Right lobe of liver (tissue), 4 donors: ENCODE data around the gene PACS2.

Experiments
- POLR2A ChIP-seq: fragments of 450-650 bp; IDR thresholded peaks from one replicate; pipeline ENCODE4 v1.6.1; 2017; ENCODE audit warnings: antibody characterized with exemption, mild to moderate bottlenecking
- TF ChIP-seq, protein P1 (sequence below), 4 donors: fragments of 200-600 bp in 3 of 4; fragments of 450-650 bp in 1 of 4; IDR thresholded peaks; one replicate each; pipeline versions ENCODE4 v1.5.1 to v1.8.0; 2016 to 2022; ENCODE audit warnings: antibody characterized with exemption in 4 of 4, mild to moderate bottlenecking in 2 of 4
- donor health status: DM: no; HTN: no; CAD: no.
- donor health status: DM: no; HTN: no; CAD: no.
- donor health status: DM: no; HTN: yes; CAD: no.

GRCh38 chr14:105444859-105445258 lies 130.3 kb downstream of the PACS2 start:
- TF ChIP-seq, protein P1, sequence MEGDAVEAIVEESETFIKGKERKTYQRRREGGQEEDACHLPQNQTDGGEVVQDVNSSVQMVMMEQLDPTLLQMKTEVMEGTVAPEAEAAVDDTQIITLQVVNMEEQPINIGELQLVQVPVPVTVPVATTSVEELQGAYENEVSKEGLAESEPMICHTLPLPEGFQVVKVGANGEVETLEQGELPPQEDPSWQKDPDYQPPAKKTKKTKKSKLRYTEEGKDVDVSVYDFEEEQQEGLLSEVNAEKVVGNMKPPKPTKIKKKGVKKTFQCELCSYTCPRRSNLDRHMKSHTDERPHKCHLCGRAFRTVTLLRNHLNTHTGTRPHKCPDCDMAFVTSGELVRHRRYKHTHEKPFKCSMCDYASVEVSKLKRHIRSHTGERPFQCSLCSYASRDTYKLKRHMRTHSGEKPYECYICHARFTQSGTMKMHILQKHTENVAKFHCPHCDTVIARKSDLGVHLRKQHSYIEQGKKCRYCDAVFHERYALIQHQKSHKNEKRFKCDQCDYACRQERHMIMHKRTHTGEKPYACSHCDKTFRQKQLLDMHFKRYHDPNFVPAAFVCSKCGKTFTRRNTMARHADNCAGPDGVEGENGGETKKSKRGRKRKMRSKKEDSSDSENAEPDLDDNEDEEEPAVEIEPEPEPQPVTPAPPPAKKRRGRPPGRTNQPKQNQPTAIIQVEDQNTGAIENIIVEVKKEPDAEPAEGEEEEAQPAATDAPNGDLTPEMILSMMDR (IDR thresholded peaks at IDR 0.05) = no peak
- no peak for TF ChIP-seq POLR2A
